GM12872 (cell line): ENCODE data around the gene ABCF2.

ENCODE experiments used
- TF ChIP-seq, protein P1 (sequence below): IDR thresholded peaks from 3 replicates; pipeline ENCODE4 v1.5.1; 2011; ENCODE audit warnings: low read depth, mild to moderate bottlenecking, low read length, moderate library complexity; ENCODE audit not compliant: insufficient read depth

The ABCF2 gene

GRCh38 chr7:151204383-151205032 is 22.5 kb downstream of the ABCF2 start:
- TF ChIP-seq, protein P1, sequence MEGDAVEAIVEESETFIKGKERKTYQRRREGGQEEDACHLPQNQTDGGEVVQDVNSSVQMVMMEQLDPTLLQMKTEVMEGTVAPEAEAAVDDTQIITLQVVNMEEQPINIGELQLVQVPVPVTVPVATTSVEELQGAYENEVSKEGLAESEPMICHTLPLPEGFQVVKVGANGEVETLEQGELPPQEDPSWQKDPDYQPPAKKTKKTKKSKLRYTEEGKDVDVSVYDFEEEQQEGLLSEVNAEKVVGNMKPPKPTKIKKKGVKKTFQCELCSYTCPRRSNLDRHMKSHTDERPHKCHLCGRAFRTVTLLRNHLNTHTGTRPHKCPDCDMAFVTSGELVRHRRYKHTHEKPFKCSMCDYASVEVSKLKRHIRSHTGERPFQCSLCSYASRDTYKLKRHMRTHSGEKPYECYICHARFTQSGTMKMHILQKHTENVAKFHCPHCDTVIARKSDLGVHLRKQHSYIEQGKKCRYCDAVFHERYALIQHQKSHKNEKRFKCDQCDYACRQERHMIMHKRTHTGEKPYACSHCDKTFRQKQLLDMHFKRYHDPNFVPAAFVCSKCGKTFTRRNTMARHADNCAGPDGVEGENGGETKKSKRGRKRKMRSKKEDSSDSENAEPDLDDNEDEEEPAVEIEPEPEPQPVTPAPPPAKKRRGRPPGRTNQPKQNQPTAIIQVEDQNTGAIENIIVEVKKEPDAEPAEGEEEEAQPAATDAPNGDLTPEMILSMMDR, result no peak

- TF ChIP-seq, protein P1, result no peak
Measured at GRCh38 chr7:151202836-151203235, 24.2 kb downstream of the ABCF2 start.

GRCh38 chr7:151201751-151202150 is 25.3 kb downstream of the ABCF2 start:
- TF ChIP-seq, protein P1, result no peak

- TF ChIP-seq, protein P1, result no peak
Measured at GRCh38 chr7:151201344-151201743, 25.7 kb downstream of the ABCF2 start.

DNA sequence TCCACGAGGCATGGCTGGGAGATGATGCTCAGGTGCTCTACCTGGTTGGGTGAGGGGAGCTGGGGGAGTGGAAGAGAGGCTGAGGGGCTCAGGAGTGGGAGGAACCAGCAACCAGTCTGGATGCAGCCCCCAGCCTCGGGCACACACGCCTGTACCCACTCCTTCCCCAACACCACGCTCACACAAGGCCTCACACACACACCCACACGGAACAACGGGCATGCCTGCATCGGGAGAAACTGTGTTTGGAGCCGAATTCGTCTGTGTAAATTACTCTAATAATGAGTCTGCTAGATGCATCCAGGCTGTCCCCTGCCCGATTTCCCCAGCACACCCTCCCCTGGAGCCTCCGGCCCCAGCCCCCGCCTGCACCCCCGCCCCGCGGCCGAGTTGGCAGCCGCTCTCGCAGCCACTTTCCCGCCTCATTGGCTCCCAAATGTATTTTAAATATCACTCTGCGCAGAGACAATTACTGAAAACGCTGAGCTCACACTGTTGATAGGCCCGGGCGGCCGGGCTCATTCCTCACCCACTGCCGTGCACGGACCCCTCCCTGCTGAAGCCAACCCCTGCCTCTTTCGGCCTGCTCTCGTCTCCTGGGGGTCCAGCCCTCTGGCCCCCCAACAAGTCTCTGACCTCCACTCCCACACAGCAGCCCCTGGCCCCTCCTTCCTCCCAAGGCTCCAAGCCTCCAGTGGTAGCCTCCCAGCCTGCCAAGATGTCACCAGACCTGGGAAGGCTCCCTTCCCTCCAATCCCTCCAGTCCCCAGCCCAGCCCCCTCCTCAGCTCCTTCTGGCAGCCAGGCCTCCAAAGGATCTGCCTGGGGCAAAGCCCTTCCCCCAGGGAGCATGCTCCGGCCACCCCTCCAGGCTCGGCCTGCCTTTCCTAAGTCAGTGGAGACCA is 27.8 kb downstream of the ABCF2 start:
- TF ChIP-seq, protein P1, result no peak

- TF ChIP-seq, protein P1, result no peak
Measured at GRCh38 chr7:151197932-151198331, 29.1 kb downstream of the ABCF2 start.

DNA sequence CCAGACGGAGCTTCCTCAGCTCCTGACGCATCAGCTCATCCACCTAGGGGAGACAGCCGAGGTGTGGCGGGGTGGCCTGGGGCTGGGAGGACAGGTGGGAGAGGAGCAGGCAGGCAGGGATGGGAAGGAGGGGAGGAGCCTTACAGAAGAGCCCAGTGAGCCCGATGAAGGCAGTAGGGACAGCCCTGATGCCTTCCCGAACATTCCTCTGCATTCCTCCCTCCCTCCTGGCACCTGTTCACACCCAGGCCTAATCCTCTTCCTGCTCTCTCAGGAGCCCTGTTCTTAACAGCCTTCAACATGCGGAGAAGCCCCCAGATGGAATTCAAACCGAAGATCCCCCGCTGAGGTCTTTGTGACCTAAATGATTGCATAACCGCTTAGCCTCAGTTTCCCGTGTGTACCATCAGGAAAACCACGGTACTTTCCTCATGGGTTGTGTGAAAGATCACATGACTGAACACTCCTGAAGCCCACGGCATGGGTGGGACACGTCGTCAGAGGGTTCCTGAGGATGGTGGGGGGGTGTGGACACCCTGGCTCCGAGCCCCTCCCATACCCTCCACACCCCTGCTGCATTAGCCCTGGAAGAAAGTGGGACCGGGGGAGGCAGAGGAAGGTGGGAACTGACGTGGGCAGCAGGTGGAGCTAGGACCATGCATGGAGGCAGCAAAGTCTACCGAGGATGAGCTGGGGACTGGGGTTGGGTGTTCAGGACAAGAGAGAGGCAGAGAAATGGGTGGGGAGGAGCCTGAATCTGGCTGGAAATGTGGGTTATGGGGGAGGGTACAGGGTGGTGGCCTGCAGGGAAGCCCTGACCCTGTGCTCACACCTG is 31.2 kb downstream of the ABCF2 start:
- TF ChIP-seq, protein P1, result no peak
